Measurements from ENCODE around the gene ZNF670.

DNA sequence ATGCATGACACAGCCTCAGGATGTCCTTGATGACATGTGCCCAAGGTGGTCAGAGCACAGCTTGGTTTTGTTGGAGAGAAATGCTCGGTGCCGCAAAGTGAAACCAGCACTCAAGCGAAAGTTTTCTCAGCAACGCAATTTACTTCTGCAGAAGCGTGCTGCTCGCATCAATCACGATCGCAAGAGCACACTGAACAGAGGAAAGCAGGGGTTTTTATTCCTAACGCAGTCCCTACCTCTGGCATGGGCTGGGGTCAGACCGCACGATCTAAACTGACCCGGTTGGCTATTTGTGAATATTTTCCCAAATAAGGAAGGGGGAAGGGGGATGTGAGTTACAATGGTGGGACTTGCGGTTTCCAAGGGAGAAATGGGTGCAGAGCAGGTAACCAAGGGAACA is 26.4 kb upstream of the ZNF670 start:
- TF ChIP-seq, protein P1, sequence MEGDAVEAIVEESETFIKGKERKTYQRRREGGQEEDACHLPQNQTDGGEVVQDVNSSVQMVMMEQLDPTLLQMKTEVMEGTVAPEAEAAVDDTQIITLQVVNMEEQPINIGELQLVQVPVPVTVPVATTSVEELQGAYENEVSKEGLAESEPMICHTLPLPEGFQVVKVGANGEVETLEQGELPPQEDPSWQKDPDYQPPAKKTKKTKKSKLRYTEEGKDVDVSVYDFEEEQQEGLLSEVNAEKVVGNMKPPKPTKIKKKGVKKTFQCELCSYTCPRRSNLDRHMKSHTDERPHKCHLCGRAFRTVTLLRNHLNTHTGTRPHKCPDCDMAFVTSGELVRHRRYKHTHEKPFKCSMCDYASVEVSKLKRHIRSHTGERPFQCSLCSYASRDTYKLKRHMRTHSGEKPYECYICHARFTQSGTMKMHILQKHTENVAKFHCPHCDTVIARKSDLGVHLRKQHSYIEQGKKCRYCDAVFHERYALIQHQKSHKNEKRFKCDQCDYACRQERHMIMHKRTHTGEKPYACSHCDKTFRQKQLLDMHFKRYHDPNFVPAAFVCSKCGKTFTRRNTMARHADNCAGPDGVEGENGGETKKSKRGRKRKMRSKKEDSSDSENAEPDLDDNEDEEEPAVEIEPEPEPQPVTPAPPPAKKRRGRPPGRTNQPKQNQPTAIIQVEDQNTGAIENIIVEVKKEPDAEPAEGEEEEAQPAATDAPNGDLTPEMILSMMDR (IDR thresholded peaks at IDR 0.05; ENCODE audit: low read depth, low read length, missing input control) = no peak
- TF ChIP-seq TAF1 (conservative IDR thresholded peaks at IDR 0.05) = no peak
- no peak for TF ChIP-seq EGR1 (IDR thresholded peaks at IDR 0.05; ENCODE audit: low read depth in 2 of 2)
- no peak for TF ChIP-seq ATF3 (IDR thresholded peaks at IDR 0.05)
- no peak for TF ChIP-seq RAD21 (IDR thresholded peaks at IDR 0.05)
- no peak for TF ChIP-seq RXRA (IDR thresholded peaks at IDR 0.05)
- TF ChIP-seq, protein P2, sequence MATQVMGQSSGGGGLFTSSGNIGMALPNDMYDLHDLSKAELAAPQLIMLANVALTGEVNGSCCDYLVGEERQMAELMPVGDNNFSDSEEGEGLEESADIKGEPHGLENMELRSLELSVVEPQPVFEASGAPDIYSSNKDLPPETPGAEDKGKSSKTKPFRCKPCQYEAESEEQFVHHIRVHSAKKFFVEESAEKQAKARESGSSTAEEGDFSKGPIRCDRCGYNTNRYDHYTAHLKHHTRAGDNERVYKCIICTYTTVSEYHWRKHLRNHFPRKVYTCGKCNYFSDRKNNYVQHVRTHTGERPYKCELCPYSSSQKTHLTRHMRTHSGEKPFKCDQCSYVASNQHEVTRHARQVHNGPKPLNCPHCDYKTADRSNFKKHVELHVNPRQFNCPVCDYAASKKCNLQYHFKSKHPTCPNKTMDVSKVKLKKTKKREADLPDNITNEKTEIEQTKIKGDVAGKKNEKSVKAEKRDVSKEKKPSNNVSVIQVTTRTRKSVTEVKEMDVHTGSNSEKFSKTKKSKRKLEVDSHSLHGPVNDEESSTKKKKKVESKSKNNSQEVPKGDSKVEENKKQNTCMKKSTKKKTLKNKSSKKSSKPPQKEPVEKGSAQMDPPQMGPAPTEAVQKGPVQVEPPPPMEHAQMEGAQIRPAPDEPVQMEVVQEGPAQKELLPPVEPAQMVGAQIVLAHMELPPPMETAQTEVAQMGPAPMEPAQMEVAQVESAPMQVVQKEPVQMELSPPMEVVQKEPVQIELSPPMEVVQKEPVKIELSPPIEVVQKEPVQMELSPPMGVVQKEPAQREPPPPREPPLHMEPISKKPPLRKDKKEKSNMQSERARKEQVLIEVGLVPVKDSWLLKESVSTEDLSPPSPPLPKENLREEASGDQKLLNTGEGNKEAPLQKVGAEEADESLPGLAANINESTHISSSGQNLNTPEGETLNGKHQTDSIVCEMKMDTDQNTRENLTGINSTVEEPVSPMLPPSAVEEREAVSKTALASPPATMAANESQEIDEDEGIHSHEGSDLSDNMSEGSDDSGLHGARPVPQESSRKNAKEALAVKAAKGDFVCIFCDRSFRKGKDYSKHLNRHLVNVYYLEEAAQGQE (IDR thresholded peaks at IDR 0.05) = no peak
- TF ChIP-seq, protein P3, sequence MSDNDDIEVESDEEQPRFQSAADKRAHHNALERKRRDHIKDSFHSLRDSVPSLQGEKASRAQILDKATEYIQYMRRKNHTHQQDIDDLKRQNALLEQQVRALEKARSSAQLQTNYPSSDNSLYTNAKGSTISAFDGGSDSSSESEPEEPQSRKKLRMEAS (IDR thresholded peaks at IDR 0.05) = no peak

All from liver (tissue), 3 donors.